ENCODE data around the gene SPATA31C2. TPM values are rescaled to one million over a fixed set of nuclear protein-coding genes. Genes with fewer than 3 reads are reported as not detected.

SPATA31C2 gene
- total RNA-seq, 1 experiment from 2014 or later, result not detected

Other genes starting within 250 kb of the SPATA31C2 start
- gene SPATA31C1, start 220.5 kb downstream of the SPATA31C2 start, total RNA-seq (2014; rRNA removed; shearing (Covaris generic)), result not detected in 2 replicates
- gene CDK20, start 163.9 kb downstream of the SPATA31C2 start, total RNA-seq (2014; rRNA removed; shearing (Covaris generic)), result 6.7 and 13.8 TPM in 2 replicates
- 63.9 and 84.5 TPM in 2 replicates for gene SPIN1, start 250.0 kb upstream of the SPATA31C2 start, total RNA-seq (2014; rRNA removed; shearing (Covaris generic))